HepG2 (cell line): Measurements from ENCODE around the gene UGT1A8. TPM values are rescaled to one million over a fixed set of nuclear protein-coding genes. Genes with fewer than 3 reads are reported as not detected.
A peak's percentile ranks its signal among the peaks of the same experiment; 100 is the strongest.

Experiments
- ATAC-seq: fragments of 200-7000 bp; cut with Tn5 transposase; 3 replicates; pipeline ENCODE4 v1.9.1; 2020; ENCODE audit warnings: mild to moderate bottlenecking, moderate library complexity
- BruUV-seq: library from RNA; stranded (reverse); fragments of 400-500 nt; replicated peaks from 2 replicates; lab custom pipeline; 2021; lab: Mats Ljungman, UMichigan
- CTCF ChIA-PET: fragments of 300-600 bp; formaldehyde crosslinking; extraction: SDS; loops from one replicate; lab custom pipeline; 2021; ENCODE audit warnings: low total read pairs, inconsistent platforms, low intra/inter-chr PET ratio; lab: Yijun Ruan, JAX
- POLR2A ChIA-PET: fragments of 350-600 bp; sonication (Branson Sonifier 250); formaldehyde crosslinking; loops from one replicate; lab custom pipeline; 2020; ENCODE audit warnings: antibody characterized with exemption, inconsistent platforms; lab: Yijun Ruan, JAX
- DNase-seq: peaks from one replicate; pipeline ENCODE4 v3.0.0-alpha.2; 2015; ENCODE audit warnings: low spot score
- FAIRE-seq: peaks from 3 replicates; lab custom pipeline; 2011; peaks lifted over from hg19 to GRCh38; lab: Jason Lieb, UNC
- H2AFZ ChIP-seq: one replicate; pipeline ENCODE4 v1.6.1; 2011; ENCODE audit warnings: low read length, inconsistent platforms
- H3K27ac ChIP-seq: fragments of 300-600 bp; 3 replicates; pipeline ENCODE4 v1.8.0; 2011; ENCODE audit warnings: mixed run types, mild to moderate bottlenecking, mixed read lengths, low read length, inconsistent platforms; ENCODE audit not compliant: insufficient read depth; ENCODE audit errors: extremely low read length
- H3K27me3 ChIP-seq, 2 experiments: fragments of 200-600 bp in 1 of 2; 2 replicates in 1 of 2; 3 replicates in 1 of 2; pipeline versions ENCODE4 v1.6.0 to v1.8.0; 2011; ENCODE audit warnings: low read length in 2 of 2, mild to moderate bottlenecking in 2 of 2, moderate library complexity in 2 of 2, inconsistent platforms in 1 of 2; ENCODE audit not compliant: insufficient read depth in 2 of 2, control insufficient read depth in 1 of 2
- H3K36me3 ChIP-seq, 2 experiments: fragments of 200-600 bp in 1 of 2; replicated peaks in 1 of 2; 2 replicates in 1 of 2; 3 replicates in 1 of 2; pipeline versions ENCODE4 v1.5.1 to v1.8.0; 2011; ENCODE audit warnings: low read length in 2 of 2, inconsistent platforms in 1 of 2; ENCODE audit not compliant: insufficient read depth in 2 of 2, control insufficient read depth in 1 of 2
- H3K4me1 ChIP-seq: 2 replicates; pipeline ENCODE4 v1.5.1; 2012; ENCODE audit warnings: low read length, inconsistent platforms; ENCODE audit not compliant: insufficient read depth
- H3K4me2 ChIP-seq: 2 replicates; pipeline ENCODE4 v1.6.0; 2011; ENCODE audit warnings: low read depth, low read length, inconsistent platforms
- H3K4me3 ChIP-seq, 3 experiments: fragments of 200-600 bp in 1 of 3; sonication (generic), shearing (Covaris generic) in 1 of 3; replicated peaks in 1 of 3; 2 replicates each; pipeline ENCODE4 v1.5.1; 2011 to 2016; ENCODE audit warnings: low read length in 3 of 3, inconsistent platforms in 2 of 3, low read depth in 2 of 3, mild to moderate bottlenecking in 2 of 3, control low read depth in 1 of 3, mixed read lengths in 1 of 3; ENCODE audit not compliant: insufficient read depth in 1 of 3
- H3K79me2 ChIP-seq: one replicate; pipeline ENCODE4 v1.6.1; 2011; ENCODE audit warnings: low read length, inconsistent platforms; ENCODE audit not compliant: insufficient read depth
- H3K9ac ChIP-seq: 2 replicates; pipeline ENCODE4 v1.6.0; 2011; ENCODE audit warnings: mild to moderate bottlenecking, low read depth, low read length, inconsistent platforms; ENCODE audit not compliant: insufficient read depth
- H3K9me3 ChIP-seq: 2 replicates; pipeline ENCODE4 v1.5.1; 2012; ENCODE audit warnings: mild to moderate bottlenecking, low read length
- H4K20me1 ChIP-seq: 2 replicates; pipeline ENCODE4 v1.6.0; 2011; ENCODE audit warnings: inconsistent platforms, mild to moderate bottlenecking, low read length, moderate library complexity; ENCODE audit not compliant: insufficient read depth
- BCL6 ChIP-seq: IDR thresholded peaks from 2 replicates; pipeline ENCODE4 v1.6.1; 2016; ENCODE audit warnings: missing genetic modification reagents, missing compliant biosample characterization
- EP300 ChIP-seq, 3 experiments: sonication (generic) in 1 of 3; formaldehyde crosslinking in 1 of 3; IDR thresholded peaks; 2 replicates each; pipeline versions ENCODE4 v1.5.1 to v1.6.1; 2011 to 2020; ENCODE audit warnings: low read depth in 2 of 3, low read length in 2 of 3, borderline replicate concordance in 1 of 3, improper control_type of control experiment in 1 of 3, mild to moderate bottlenecking in 1 of 3, missing genetic modification reagents in 1 of 3, moderate library complexity in 1 of 3
- FOSL2 ChIP-seq: sonication (generic); formaldehyde crosslinking; IDR thresholded peaks from 2 replicates; pipeline ENCODE4 v1.4.0; 2020; ENCODE audit warnings: missing genetic modification reagents
- FOXA1 ChIP-seq, 2 experiments: fragments of 450-650 bp in 1 of 2; sonication (generic) in 1 of 2; formaldehyde crosslinking in 1 of 2; IDR thresholded peaks; 2 replicates each; pipeline versions ENCODE4 v1.4.0 to v1.6.1; 2016 to 2020; ENCODE audit warnings: missing genetic modification reagents in 1 of 2
- FOXP1 ChIP-seq, 2 experiments: fragments of 450-650 bp in 1 of 2; IDR thresholded peaks; 2 replicates each; pipeline ENCODE4 v1.6.1; 2017 to 2018; ENCODE audit warnings: antibody characterized with exemption in 1 of 2
- MEIS2 ChIP-seq: sonication (generic); formaldehyde crosslinking; IDR thresholded peaks from 2 replicates; pipeline ENCODE4 v1.9.0; 2021; ENCODE audit warnings: mild to moderate bottlenecking, missing genetic modification reagents
- PAWR ChIP-seq: sonication (generic); formaldehyde crosslinking; IDR thresholded peaks from 2 replicates; pipeline ENCODE4 v1.4.0; 2020; ENCODE audit warnings: missing genetic modification reagents, mild to moderate bottlenecking, borderline replicate concordance
- PITX1 ChIP-seq: sonication (generic); formaldehyde crosslinking; IDR thresholded peaks from 2 replicates; pipeline ENCODE4 v1.5.1; 2020; ENCODE audit warnings: mild to moderate bottlenecking, missing genetic modification reagents
- SP5 ChIP-seq: IDR thresholded peaks from 2 replicates; pipeline ENCODE4 v1.6.1; 2016; ENCODE audit warnings: low read depth, borderline replicate concordance
- ZBTB7A ChIP-seq: sonication (generic); formaldehyde crosslinking; IDR thresholded peaks from 2 replicates; pipeline ENCODE4 v1.8.0; 2022; ENCODE audit warnings: mild to moderate bottlenecking, missing genetic modification reagents
- ZNF558 ChIP-seq: sonication (generic); formaldehyde crosslinking; IDR thresholded peaks from 2 replicates; pipeline ENCODE4 v1.9.0; 2022; ENCODE audit warnings: mild to moderate bottlenecking, missing genetic modification reagents, borderline replicate concordance
- ZSCAN25 ChIP-seq: sonication (generic); formaldehyde crosslinking; IDR thresholded peaks from 2 replicates; pipeline ENCODE4 v1.8.0; 2022; ENCODE audit warnings: mild to moderate bottlenecking, missing genetic modification reagents
- WGBS: methylation state at CpG from one replicate; pipeline ENCODE4 v1.1.6; 2017; ENCODE audit warnings: low lambda C conversion rate; 5-methylcytosine and 5-hydroxymethylcytosine counted together
- in situ Hi-C: cut with HindIII; loops from 2 replicates; pipeline ENCODE4 v1.10.0; 2017; ENCODE audit warnings: low pct_unique_long_range_greater_than_20kb; ENCODE audit not compliant: extremely low pct_ligation_motif_present
- intact Hi-C: fragments of 100-400 bp; cut with micrococcal nuclease; formaldehyde crosslinking; loops from one replicate; pipeline ENCODE4 v1.10.0; 2022; ENCODE audit not compliant: unreplicated experiment
- polyA plus RNA-seq, 8 experiments: library from polyadenylated mRNA; depleted of rRNA in 3 of 8; stranded (reverse) in 7 of 8; unstranded in 1 of 8; fragments of >200 nt; fragmentation: Illumina TruSeq in 4 of 8; extraction: Trizol in 4 of 8; gene quantifications; 2 replicates each; pipeline versions ENCODE4 v1.2.1 to v1.2.3, GENCODE V29; 2011 to 2016; ENCODE audit warnings: low read depth in 4 of 8, missing spikeins in 1 of 8, mixed read lengths in 1 of 8; ENCODE audit not compliant: insufficient read depth in 1 of 8
- total RNA-seq, 5 experiments: library from RNA; depleted of rRNA; stranded (reverse); fragments of >200 nt; fragmentation: Illumina TruSeq; extraction: Trizol; gene quantifications; 2 replicates each; pipeline ENCODE4 v1.2.3, GENCODE V29; 2016; ENCODE audit warnings: low read depth in 1 of 5
- TF ChIP-seq, protein P1 (sequence below): IDR thresholded peaks from 2 replicates; pipeline ENCODE4 v1.4.0; 2020; ENCODE audit warnings: mild to moderate bottlenecking, missing genetic modification reagents
- TF ChIP-seq, protein P2 (sequence below): IDR thresholded peaks from 2 replicates; pipeline ENCODE4 v1.6.1; 2016
- TF ChIP-seq, protein P3 (sequence below): sonication (generic); formaldehyde crosslinking; IDR thresholded peaks from 2 replicates; pipeline ENCODE4 v1.4.0; 2020; ENCODE audit warnings: missing genetic modification reagents

Gene UGT1A8
- total and polyA plus RNA-seq, 2 of the 13 experiments (the other 11 are each of a cell fraction or from before 2014, with no cell fraction given): not detected

DNA sequence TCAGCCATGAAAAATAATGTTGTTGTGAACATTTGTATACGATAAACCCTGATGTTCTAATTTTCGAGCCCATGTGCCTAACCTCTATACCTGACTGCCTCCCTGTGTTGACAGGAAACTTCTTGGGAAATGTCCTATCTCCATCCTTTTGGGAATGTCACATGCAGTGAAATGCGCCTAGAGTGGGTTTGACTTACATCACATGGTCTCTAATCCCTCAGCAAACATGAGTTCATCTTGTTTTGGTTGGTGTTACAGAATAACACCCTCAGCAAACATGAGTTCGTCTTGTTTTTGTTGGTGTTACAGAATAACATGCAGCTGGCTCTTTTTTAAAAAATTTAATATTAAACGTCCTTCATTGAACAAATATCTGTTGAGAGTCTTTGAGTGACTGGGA, 70.9 kb downstream of the UGT1A8 start:
- no peaks in the 10 kb centered on the region for H3K36me3 ChIP-seq
- H2AFZ ChIP-seq: no peak overlapping the region
- H3K4me2 ChIP-seq: no peak overlapping the region
- ATAC-seq (no peak), FAIRE-seq (no peak), DNase-seq (no peak)
- WGBS: 36% methylated on average over 5 of the region's 5 CpGs
- BruUV-seq: no TSS peak
- H3K4me1 ChIP-seq: no peaks in the 10 kb centered on the region
- no peaks in the 10 kb centered on the region for H3K9me3 ChIP-seq
- H3K27me3 ChIP-seq: no peaks in the 10 kb centered on the region
- intact Hi-C loops (no loop called here), in situ Hi-C loops (no loop called here)
- no peak overlapping the region for H3K27ac ChIP-seq
- ChIA-PET CTCF (no interaction called here), POLR2A (no interaction called here)
- H3K9ac ChIP-seq: no peak overlapping the region
- H3K79me2 ChIP-seq: no peaks in the 10 kb centered on the region
- no peak overlapping the region for H3K4me3 ChIP-seq
- no peaks in the 10 kb centered on the region for H4K20me1 ChIP-seq
- TF ChIP-seq ZBTB7A (CRISPR knock-in tag) (no peak), ZNF558 (CRISPR knock-in tag) (no peak), ZSCAN25 (CRISPR knock-in tag) (no peak), BCL6 (CRISPR knock-in tag) (no peak), EP300 (IDR thresholded peaks at IDR 0.05; ENCODE audit: low read depth in 2 of 2, low read length in 2 of 2) (peak in 1 of 2 experiments; percentile 14; a peak in 1 of 4 replicates), EP300 (CRISPR knock-in tag; IDR thresholded peaks at IDR 0.05; ENCODE audit: borderline replicate concordance) (no peak), FOSL2 (CRISPR knock-in tag) (peak; percentile 34; the same call in 1 of the 2 replicates), SP5 (CRISPR knock-in tag) (no peak), FOXA1 (IDR thresholded peaks at IDR 0.05) (no peak), FOXA1 (CRISPR knock-in tag; IDR thresholded peaks at IDR 0.05) (peak; percentile 41; the same call in 1 of the 2 replicates), MEIS2 (CRISPR knock-in tag) (no peak), FOXP1 (IDR thresholded peaks at IDR 0.05) (no peak), FOXP1 (CRISPR knock-in tag; IDR thresholded peaks at IDR 0.05) (peak; percentile 39; the same call in 1 of the 2 replicates), PAWR (no peak), PITX1 (CRISPR knock-in tag) (peak; percentile 79)
- TF ChIP-seq, protein P1, sequence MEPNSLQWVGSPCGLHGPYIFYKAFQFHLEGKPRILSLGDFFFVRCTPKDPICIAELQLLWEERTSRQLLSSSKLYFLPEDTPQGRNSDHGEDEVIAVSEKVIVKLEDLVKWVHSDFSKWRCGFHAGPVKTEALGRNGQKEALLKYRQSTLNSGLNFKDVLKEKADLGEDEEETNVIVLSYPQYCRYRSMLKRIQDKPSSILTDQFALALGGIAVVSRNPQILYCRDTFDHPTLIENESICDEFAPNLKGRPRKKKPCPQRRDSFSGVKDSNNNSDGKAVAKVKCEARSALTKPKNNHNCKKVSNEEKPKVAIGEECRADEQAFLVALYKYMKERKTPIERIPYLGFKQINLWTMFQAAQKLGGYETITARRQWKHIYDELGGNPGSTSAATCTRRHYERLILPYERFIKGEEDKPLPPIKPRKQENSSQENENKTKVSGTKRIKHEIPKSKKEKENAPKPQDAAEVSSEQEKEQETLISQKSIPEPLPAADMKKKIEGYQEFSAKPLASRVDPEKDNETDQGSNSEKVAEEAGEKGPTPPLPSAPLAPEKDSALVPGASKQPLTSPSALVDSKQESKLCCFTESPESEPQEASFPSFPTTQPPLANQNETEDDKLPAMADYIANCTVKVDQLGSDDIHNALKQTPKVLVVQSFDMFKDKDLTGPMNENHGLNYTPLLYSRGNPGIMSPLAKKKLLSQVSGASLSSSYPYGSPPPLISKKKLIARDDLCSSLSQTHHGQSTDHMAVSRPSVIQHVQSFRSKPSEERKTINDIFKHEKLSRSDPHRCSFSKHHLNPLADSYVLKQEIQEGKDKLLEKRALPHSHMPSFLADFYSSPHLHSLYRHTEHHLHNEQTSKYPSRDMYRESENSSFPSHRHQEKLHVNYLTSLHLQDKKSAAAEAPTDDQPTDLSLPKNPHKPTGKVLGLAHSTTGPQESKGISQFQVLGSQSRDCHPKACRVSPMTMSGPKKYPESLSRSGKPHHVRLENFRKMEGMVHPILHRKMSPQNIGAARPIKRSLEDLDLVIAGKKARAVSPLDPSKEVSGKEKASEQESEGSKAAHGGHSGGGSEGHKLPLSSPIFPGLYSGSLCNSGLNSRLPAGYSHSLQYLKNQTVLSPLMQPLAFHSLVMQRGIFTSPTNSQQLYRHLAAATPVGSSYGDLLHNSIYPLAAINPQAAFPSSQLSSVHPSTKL (CRISPR knock-in tag): 0 out of 2 replicates have a peak, but pooled peaks have one; percentile 18
- TF ChIP-seq, protein P2, sequence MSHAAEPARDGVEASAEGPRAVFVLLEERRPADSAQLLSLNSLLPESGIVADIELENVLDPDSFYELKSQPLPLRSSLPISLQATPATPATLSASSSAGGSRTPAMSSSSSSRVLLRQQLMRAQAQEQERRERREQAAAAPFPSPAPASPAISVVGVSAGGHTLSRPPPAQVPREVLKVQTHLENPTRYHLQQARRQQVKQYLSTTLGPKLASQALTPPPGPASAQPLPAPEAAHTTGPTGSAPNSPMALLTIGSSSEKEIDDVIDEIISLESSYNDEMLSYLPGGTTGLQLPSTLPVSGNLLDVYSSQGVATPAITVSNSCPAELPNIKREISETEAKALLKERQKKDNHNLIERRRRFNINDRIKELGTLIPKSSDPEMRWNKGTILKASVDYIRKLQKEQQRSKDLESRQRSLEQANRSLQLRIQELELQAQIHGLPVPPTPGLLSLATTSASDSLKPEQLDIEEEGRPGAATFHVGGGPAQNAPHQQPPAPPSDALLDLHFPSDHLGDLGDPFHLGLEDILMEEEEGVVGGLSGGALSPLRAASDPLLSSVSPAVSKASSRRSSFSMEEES (CRISPR knock-in tag): 0 out of 2 replicates have a peak, but pooled peaks have one; percentile 24
- TF ChIP-seq, protein P3, sequence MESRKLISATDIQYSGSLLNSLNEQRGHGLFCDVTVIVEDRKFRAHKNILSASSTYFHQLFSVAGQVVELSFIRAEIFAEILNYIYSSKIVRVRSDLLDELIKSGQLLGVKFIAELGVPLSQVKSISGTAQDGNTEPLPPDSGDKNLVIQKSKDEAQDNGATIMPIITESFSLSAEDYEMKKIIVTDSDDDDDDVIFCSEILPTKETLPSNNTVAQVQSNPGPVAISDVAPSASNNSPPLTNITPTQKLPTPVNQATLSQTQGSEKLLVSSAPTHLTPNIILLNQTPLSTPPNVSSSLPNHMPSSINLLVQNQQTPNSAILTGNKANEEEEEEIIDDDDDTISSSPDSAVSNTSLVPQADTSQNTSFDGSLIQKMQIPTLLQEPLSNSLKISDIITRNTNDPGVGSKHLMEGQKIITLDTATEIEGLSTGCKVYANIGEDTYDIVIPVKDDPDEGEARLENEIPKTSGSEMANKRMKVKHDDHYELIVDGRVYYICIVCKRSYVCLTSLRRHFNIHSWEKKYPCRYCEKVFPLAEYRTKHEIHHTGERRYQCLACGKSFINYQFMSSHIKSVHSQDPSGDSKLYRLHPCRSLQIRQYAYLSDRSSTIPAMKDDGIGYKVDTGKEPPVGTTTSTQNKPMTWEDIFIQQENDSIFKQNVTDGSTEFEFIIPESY (CRISPR knock-in tag): peak; percentile 95
